Putamen (tissue), 1 donor: ENCODE results near the gene DHX57.

ENCODE experiments used
- DNase-seq: peaks from one replicate; pipeline ENCODE4 v3.0.0-alpha.2; 2016; ENCODE audit warnings: low spot score

The DHX57 gene

DNA sequence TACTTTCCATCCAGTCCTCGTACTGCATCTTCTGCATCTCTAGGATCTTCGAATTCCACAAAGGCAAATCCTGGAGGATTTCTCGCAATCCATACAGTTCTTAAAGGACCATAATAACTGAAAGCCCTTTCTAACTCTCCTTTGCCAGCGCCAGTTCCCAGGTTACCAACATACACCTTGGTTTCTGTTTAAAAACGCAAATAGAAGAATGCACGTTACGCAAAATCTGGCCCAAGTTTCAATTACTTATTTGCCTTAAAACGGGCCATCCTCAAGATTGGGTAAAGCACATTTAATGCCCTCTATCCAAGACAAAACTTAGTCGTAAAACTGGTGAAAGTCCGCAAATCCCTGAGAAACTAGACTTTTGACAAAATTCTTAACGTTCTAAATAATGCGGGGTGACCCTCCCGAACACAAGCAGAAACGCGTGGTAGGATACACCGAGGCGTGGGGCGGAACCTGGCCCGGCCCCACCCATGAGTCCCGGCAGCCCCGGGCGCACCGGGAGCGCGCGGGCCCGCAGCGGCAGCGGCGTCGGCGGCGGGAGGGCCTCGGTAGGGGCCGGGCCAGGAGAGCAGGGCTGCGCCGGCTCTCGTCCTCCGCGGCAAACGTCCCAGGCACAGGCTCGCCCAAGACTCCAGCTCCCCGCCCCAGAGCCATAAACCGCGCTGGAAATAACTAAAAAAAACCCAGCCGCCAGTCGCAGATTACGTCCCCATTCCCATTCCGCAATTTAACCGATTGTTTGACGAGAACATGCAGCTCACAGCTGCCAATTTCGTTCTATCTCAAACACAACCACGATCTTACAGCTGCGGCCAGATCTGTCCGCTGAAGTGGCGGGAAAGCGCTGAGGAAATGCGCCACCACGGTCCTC lies 125.5 kb downstream of the DHX57 start:
- DNase-seq, result peak; percentile 57

GRCh38 chr2:38748943-38749804 lies 126.6 kb downstream of the DHX57 start:
- no peak for DNase-seq

- DNase-seq, result no peak
Observed at GRCh38 chr2:38748391-38748790, 127.3 kb downstream of the DHX57 start.

DNA sequence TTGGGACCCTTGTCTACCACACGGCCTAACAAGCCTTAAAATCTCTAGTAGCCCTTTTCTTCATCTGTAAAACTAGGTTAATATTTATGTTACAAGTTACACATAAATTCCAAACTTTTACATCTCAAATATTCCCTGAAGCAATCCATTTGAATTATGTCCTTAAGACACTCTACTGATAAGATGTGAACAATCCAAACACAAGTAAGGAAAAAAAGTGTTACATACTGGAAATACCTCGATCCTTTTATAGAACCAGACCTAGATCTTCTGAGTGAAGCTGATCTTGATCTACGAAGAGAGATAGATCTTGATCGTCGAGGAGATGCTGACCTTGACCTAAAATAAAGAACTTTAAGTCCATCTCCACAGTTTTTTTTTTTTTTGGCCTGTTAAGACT lies 127.9 kb downstream of the DHX57 start:
- DNase-seq, result no peak
